Stimulated activated naive CD8-positive, alpha-beta T cell treated with anti-CD3 and anti-CD28 coated beads, Interleukin-15, Interleukin-2, amounts not matched to agents 100 ng/mL and 50 ng/mL, for 24 hours (primary cell): Measurements from ENCODE around the gene DLG2.
"Not testable (repeated sequence)": the region's sequence is repeated elsewhere in the genome, so short reads cannot be mapped to it uniquely, and the experiment has no call there.

Source experiments
- H3K27ac Mint-ChIP-seq: one replicate; pipeline ENCODE4 v1.8.0; 2021; ENCODE audit warnings: mild to moderate bottlenecking, mixed read lengths
- H3K27me3 Mint-ChIP-seq: one replicate; pipeline ENCODE4 v1.8.0; 2021; ENCODE audit warnings: mixed read lengths
- H3K36me3 Mint-ChIP-seq: one replicate; pipeline ENCODE4 v1.8.0; 2021; ENCODE audit warnings: low read depth, mixed read lengths
- H3K4me1 Mint-ChIP-seq: one replicate; pipeline ENCODE4 v1.8.0; 2021; ENCODE audit warnings: low read depth, mixed read lengths
- H3K4me3 Mint-ChIP-seq: one replicate; pipeline ENCODE4 v1.8.0; 2021; ENCODE audit warnings: mild to moderate bottlenecking, mixed read lengths
- H3K9me3 Mint-ChIP-seq: one replicate; pipeline ENCODE4 v1.8.0; 2021; ENCODE audit warnings: mixed read lengths

DLG2 gene

GRCh38 chr11:83471831-83472727 lies 2155.1 kb downstream of the DLG2 start:
- peaks cover 5% of the 10 kb centered on the region for H3K27me3 Mint-ChIP-seq
- H3K27ac Mint-ChIP-seq = no peak overlapping the region
- H3K4me1 Mint-ChIP-seq = no peaks in the 10 kb centered on the region
- no peaks in the 10 kb centered on the region for H3K9me3 Mint-ChIP-seq
- H3K4me3 Mint-ChIP-seq = no peak overlapping the region
- no peaks in the 10 kb centered on the region for H3K36me3 Mint-ChIP-seq

- no peaks in the 10 kb centered on the region for H3K27me3 Mint-ChIP-seq
- no peaks in the 10 kb centered on the region for H3K4me1 Mint-ChIP-seq
- no peaks in the 10 kb centered on the region for H3K9me3 Mint-ChIP-seq
- H3K4me3 Mint-ChIP-seq = no peak overlapping the region
- no peaks in the 10 kb centered on the region for H3K36me3 Mint-ChIP-seq
- H3K27ac Mint-ChIP-seq = no peak overlapping the region
Observed at GRCh38 chr11:83467837-83468236, 2159.3 kb downstream of the DLG2 start.

GRCh38 chr11:83464160-83464944 lies 2162.8 kb downstream of the DLG2 start:
- Mint-ChIP-seq H3K27ac (no peak overlapping the region), H3K4me1 (no peaks in the 10 kb centered on the region), H3K27me3 (no peaks in the 10 kb centered on the region), H3K9me3 (no peaks in the 10 kb centered on the region), H3K36me3 (no peaks in the 10 kb centered on the region), H3K4me3 (no peak overlapping the region)

- no peak overlapping the region for H3K4me3 Mint-ChIP-seq
- H3K4me1 Mint-ChIP-seq = no peaks in the 10 kb centered on the region
- no peaks in the 10 kb centered on the region for H3K27me3 Mint-ChIP-seq
- H3K9me3 Mint-ChIP-seq = no peaks in the 10 kb centered on the region
- no peak overlapping the region for H3K27ac Mint-ChIP-seq
- no peaks in the 10 kb centered on the region for H3K36me3 Mint-ChIP-seq
Observed at GRCh38 chr11:83459798-83460197, 2167.3 kb downstream of the DLG2 start.

GRCh38 chr11:83456566-83456965 lies 2170.6 kb downstream of the DLG2 start:
- H3K36me3 Mint-ChIP-seq = no peaks in the 10 kb centered on the region

GRCh38 chr11:83456075-83456474 lies 2171.1 kb downstream of the DLG2 start:
- H3K4me3 Mint-ChIP-seq = no peak overlapping the region
- H3K27ac Mint-ChIP-seq = no peak overlapping the region
- H3K27me3 Mint-ChIP-seq = no peaks in the 10 kb centered on the region
- no peaks in the 10 kb centered on the region for H3K36me3 Mint-ChIP-seq
- no peaks in the 10 kb centered on the region for H3K9me3 Mint-ChIP-seq
- H3K4me1 Mint-ChIP-seq = no peaks in the 10 kb centered on the region

More at GRCh38 chr11:83456566-83456965, 2170.6 kb downstream of the DLG2 start:
- no peaks in the 10 kb centered on the region for H3K4me1 Mint-ChIP-seq
- no peak overlapping the region for H3K27ac Mint-ChIP-seq
- no peaks in the 10 kb centered on the region for H3K27me3 Mint-ChIP-seq
- no peaks in the 10 kb centered on the region for H3K9me3 Mint-ChIP-seq
- no peak overlapping the region for H3K4me3 Mint-ChIP-seq

- Mint-ChIP-seq H3K27me3 (no peaks in the 10 kb centered on the region), H3K9me3 (no peaks in the 10 kb centered on the region), H3K27ac (no peak overlapping the region), H3K4me1 (no peaks in the 10 kb centered on the region), H3K4me3 (no peak overlapping the region), H3K36me3 (no peaks in the 10 kb centered on the region)
Observed at GRCh38 chr11:83455356-83455755, 2171.8 kb downstream of the DLG2 start.

GRCh38 chr11:83454674-83455073 lies 2172.5 kb downstream of the DLG2 start:
- no peaks in the 10 kb centered on the region for H3K27me3 Mint-ChIP-seq
- no peak overlapping the region for H3K27ac Mint-ChIP-seq
- no peaks in the 10 kb centered on the region for H3K9me3 Mint-ChIP-seq
- H3K4me1 Mint-ChIP-seq = no peaks in the 10 kb centered on the region
- H3K36me3 Mint-ChIP-seq = no peaks in the 10 kb centered on the region
- H3K4me3 Mint-ChIP-seq = no peak overlapping the region

GRCh38 chr11:83449338-83449913 lies 2177.7 kb downstream of the DLG2 start:
- Mint-ChIP-seq H3K4me1 (no peaks in the 10 kb centered on the region), H3K36me3 (no peaks in the 10 kb centered on the region), H3K27ac (no peak overlapping the region), H3K4me3 (no peak overlapping the region), H3K27me3 (no peaks in the 10 kb centered on the region), H3K9me3 (no peaks in the 10 kb centered on the region)

GRCh38 chr11:83448686-83449085 lies 2178.5 kb downstream of the DLG2 start:
- Mint-ChIP-seq H3K4me3 (no peak overlapping the region), H3K36me3 (no peaks in the 10 kb centered on the region), H3K27me3 (no peaks in the 10 kb centered on the region), H3K9me3 (no peaks in the 10 kb centered on the region), H3K27ac (no peak overlapping the region), H3K4me1 (no peaks in the 10 kb centered on the region)

GRCh38 chr11:83443880-83444279 lies 2183.3 kb downstream of the DLG2 start:
- not testable (repeated sequence) for H3K4me3 Mint-ChIP-seq, H3K4me1 Mint-ChIP-seq, H3K27ac Mint-ChIP-seq, H3K36me3 Mint-ChIP-seq, H3K9me3 Mint-ChIP-seq, H3K27me3 Mint-ChIP-seq

GRCh38 chr11:83441601-83442000 lies 2185.5 kb downstream of the DLG2 start:
- no peak overlapping the region for H3K4me3 Mint-ChIP-seq
- H3K36me3 Mint-ChIP-seq = no peaks in the 10 kb centered on the region
- no peaks in the 10 kb centered on the region for H3K9me3 Mint-ChIP-seq
- H3K27ac Mint-ChIP-seq = no peak overlapping the region
- H3K4me1 Mint-ChIP-seq = no peaks in the 10 kb centered on the region
- no peaks in the 10 kb centered on the region for H3K27me3 Mint-ChIP-seq

- Mint-ChIP-seq H3K36me3 (no peaks in the 10 kb centered on the region), H3K27me3 (no peaks in the 10 kb centered on the region), H3K4me3 (no peak overlapping the region), H3K4me1 (no peaks in the 10 kb centered on the region), H3K9me3 (no peaks in the 10 kb centered on the region), H3K27ac (no peak overlapping the region)
Observed at GRCh38 chr11:83441171-83441570, 2186.0 kb downstream of the DLG2 start.

- Mint-ChIP-seq H3K27ac (no peak overlapping the region), H3K4me3 (no peak overlapping the region), H3K27me3 (no peaks in the 10 kb centered on the region), H3K36me3 (no peaks in the 10 kb centered on the region), H3K9me3 (no peaks in the 10 kb centered on the region), H3K4me1 (no peaks in the 10 kb centered on the region)
Observed at GRCh38 chr11:83438438-83438837, 2188.7 kb downstream of the DLG2 start.

GRCh38 chr11:83437939-83438338 lies 2189.2 kb downstream of the DLG2 start:
- Mint-ChIP-seq H3K4me1 (no peaks in the 10 kb centered on the region), H3K4me3 (no peak overlapping the region), H3K9me3 (no peaks in the 10 kb centered on the region), H3K27ac (no peak overlapping the region), H3K27me3 (no peaks in the 10 kb centered on the region), H3K36me3 (no peaks in the 10 kb centered on the region)
